A549 (cell line): ENCODE results near the gene GSTO2.

ENCODE experiments used
- ATOH8 ChIP-seq: fragments of 250-450 bp; sonication (Bioruptor Pico); IDR thresholded peaks from 2 replicates; pipeline ENCODE4 v1.5.0; 2020; ENCODE audit warnings: low read depth, mild to moderate bottlenecking, moderate library complexity
- BCL3 ChIP-seq: fragments of >200 bp; sonication (Bioruptor Twin); formaldehyde crosslinking; IDR thresholded peaks from 3 replicates; pipeline ENCODE4 v1.6.1; 2016
- BHLHE40 ChIP-seq: IDR thresholded peaks from 2 replicates; pipeline ENCODE4 v1.6.1; 2012; ENCODE audit warnings: low read depth, low read length, inconsistent platforms
- CTCF ChIP-seq: fragments of >200 bp; sonication (Bioruptor Twin); formaldehyde crosslinking; IDR thresholded peaks from 3 replicates; pipeline ENCODE4 v1.5.1; 2016
- EP300 ChIP-seq, 2 experiments: fragments of >200 bp; sonication (Bioruptor Twin); formaldehyde crosslinking; IDR thresholded peaks; 2 replicates in 1 of 2; 3 replicates in 1 of 2; pipeline ENCODE4 v1.6.1; 2016 to 2017
- KDM5A ChIP-seq: fragments of 200-600 bp; sonication (generic); IDR thresholded peaks from 2 replicates; pipeline ENCODE4 v1.6.1; 2016; ENCODE audit warnings: antibody characterized with exemption, mild to moderate bottlenecking
- MAFK ChIP-seq: fragments of 450-650 bp; IDR thresholded peaks from 2 replicates; pipeline ENCODE4 v1.6.1; 2014; ENCODE audit not compliant: partially characterized antibody
- MAX ChIP-seq: IDR thresholded peaks from 2 replicates; pipeline ENCODE4 v1.6.1; 2012
- MYC ChIP-seq: IDR thresholded peaks from 2 replicates; pipeline ENCODE4 v1.6.1; 2012; ENCODE audit warnings: mild to moderate bottlenecking, inconsistent platforms, low read length, improper control_type of control experiment, borderline replicate concordance
- POLR2A ChIP-seq: IDR thresholded peaks from 2 replicates; pipeline ENCODE4 v1.6.1; 2012; ENCODE audit warnings: mild to moderate bottlenecking, low read length
- RCOR1 ChIP-seq: fragments of 150-350 bp; IDR thresholded peaks from 2 replicates; pipeline ENCODE4 v1.6.1; 2014; ENCODE audit warnings: antibody characterized with exemption, low read length, low read depth
- REST ChIP-seq: fragments of 200-600 bp; sonication (generic); IDR thresholded peaks from 2 replicates; pipeline ENCODE4 v1.6.1; 2016; ENCODE audit warnings: antibody characterized with exemption, mild to moderate bottlenecking, moderate library complexity
- RFX5 ChIP-seq: fragments of 450-650 bp; IDR thresholded peaks from 2 replicates; pipeline ENCODE4 v1.7.1; 2014; ENCODE audit warnings: antibody characterized with exemption, mild to moderate bottlenecking, moderate library complexity
- ZSCAN20 ChIP-seq: fragments of 250-450 bp; sonication (Bioruptor Pico); IDR thresholded peaks from 2 replicates; pipeline ENCODE4 v1.8.0; 2022; ENCODE audit warnings: mild to moderate bottlenecking, moderate library complexity

- TF ChIP-seq CTCF (no peak), RFX5 (no peak), EP300 (IDR thresholded peaks at IDR 0.05) (no peak), ATOH8 (no peak), POLR2A (no peak), MYC (no peak), BCL3 (no peak), BHLHE40 (no peak), RCOR1 (no peak), REST (no peak), MAX (no peak), MAFK (no peak), KDM5A (no peak), ZSCAN20 (CRISPR knock-in tag) (no peak)
These were observed 5.1 kb downstream of the GSTO2 start for GRCh38 chr10:104273899-104274575.
